Suprapubic skin (tissue), 4 donors: ENCODE data around the gene CYP26B1.

Source experiments
- CTCF ChIP-seq, 2 donors: fragments of 200-600 bp in 1 of 2; fragments of 450-650 bp in 1 of 2; sonication (generic) in 1 of 2; IDR thresholded peaks; one replicate each; pipeline ENCODE4 v1.5.1; 2016 to 2019; ENCODE audit warnings: antibody characterized with exemption in 2 of 2, mild to moderate bottlenecking in 1 of 2, moderate library complexity in 1 of 2
- POLR2A ChIP-seq, 2 donors: fragments of 450-650 bp; IDR thresholded peaks; one replicate each; pipeline ENCODE4 v1.6.1; 2017; ENCODE audit warnings: antibody characterized with exemption in 2 of 2, mild to moderate bottlenecking in 2 of 2, moderate library complexity in 2 of 2
- POLR2AphosphoS5 ChIP-seq, 3 donors: sonication (generic); formaldehyde crosslinking; IDR thresholded peaks; one replicate each; pipeline ENCODE4 v1.6.1; 2017; ENCODE audit warnings: antibody characterized with exemption in 3 of 3

GRCh38 chr2:72097276-72097675 lies 50.4 kb downstream of the CYP26B1 start:
- no peak for TF ChIP-seq CTCF (IDR thresholded peaks at IDR 0.05)
- TF ChIP-seq POLR2AphosphoS5 (IDR thresholded peaks at IDR 0.05) = no peak
- TF ChIP-seq POLR2A (IDR thresholded peaks at IDR 0.05) = no peak
